Measurements from ENCODE around the gene PDCD6IP.
"Not testable (repeated sequence)": the region's sequence is repeated elsewhere in the genome, so short reads cannot be mapped to it uniquely, and the experiment has no call there.

PDCD6IP gene

GRCh38 chr3:33777996-33778395, 20.4 kb upstream of the PDCD6IP start:
- no peaks in the 10 kb centered on the region for H3K9me3 ChIP-seq (ENCODE audit: control insufficient read depth, low read length)
- H3K27ac ChIP-seq: no peak overlapping the region
- no peak overlapping the region for H2AFZ ChIP-seq
- no peak overlapping the region for H3K4me3 ChIP-seq (ENCODE audit: low read depth, low read length)
- no peaks in the 10 kb centered on the region for H3K27me3 ChIP-seq (ENCODE audit: control insufficient read depth, insufficient read depth, low read length)
- no peak overlapping the region for H3K4me2 ChIP-seq (ENCODE audit: low read length)
- no peaks in the 10 kb centered on the region for H3K79me2 ChIP-seq
- H3K9ac ChIP-seq: no peak overlapping the region
- TF ChIP-seq, protein P1, sequence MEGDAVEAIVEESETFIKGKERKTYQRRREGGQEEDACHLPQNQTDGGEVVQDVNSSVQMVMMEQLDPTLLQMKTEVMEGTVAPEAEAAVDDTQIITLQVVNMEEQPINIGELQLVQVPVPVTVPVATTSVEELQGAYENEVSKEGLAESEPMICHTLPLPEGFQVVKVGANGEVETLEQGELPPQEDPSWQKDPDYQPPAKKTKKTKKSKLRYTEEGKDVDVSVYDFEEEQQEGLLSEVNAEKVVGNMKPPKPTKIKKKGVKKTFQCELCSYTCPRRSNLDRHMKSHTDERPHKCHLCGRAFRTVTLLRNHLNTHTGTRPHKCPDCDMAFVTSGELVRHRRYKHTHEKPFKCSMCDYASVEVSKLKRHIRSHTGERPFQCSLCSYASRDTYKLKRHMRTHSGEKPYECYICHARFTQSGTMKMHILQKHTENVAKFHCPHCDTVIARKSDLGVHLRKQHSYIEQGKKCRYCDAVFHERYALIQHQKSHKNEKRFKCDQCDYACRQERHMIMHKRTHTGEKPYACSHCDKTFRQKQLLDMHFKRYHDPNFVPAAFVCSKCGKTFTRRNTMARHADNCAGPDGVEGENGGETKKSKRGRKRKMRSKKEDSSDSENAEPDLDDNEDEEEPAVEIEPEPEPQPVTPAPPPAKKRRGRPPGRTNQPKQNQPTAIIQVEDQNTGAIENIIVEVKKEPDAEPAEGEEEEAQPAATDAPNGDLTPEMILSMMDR (IDR thresholded peaks at IDR 0.05): no peak
- no peaks in the 10 kb centered on the region for H3K36me3 ChIP-seq (ENCODE audit: control insufficient read depth, insufficient read depth, low read length)
- no peaks in the 10 kb centered on the region for H3K4me1 ChIP-seq

DNA sequence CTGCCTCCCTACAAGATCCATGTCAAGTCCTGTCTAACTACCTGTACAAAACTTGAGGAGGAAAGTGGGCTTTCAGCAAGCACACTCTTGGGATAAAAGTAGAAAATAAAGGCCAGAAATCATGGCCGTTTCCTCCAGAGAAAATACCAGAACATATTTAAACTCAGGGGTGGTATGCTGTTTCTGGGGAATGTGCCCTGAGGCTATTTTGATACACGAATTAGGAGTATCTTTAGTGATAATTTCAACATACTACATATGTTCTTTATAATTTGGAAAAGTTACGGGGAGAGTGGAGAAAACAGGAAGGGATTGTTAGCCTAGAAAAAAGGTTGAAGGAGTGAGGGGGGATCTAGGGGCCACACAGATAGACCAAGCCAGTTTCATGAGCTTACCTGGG, 18.7 kb upstream of the PDCD6IP start:
- H3K9ac ChIP-seq: no peak overlapping the region
- H3K4me3 ChIP-seq (ENCODE audit: low read depth, low read length): no peak overlapping the region
- no peaks in the 10 kb centered on the region for H3K9me3 ChIP-seq (ENCODE audit: control insufficient read depth, low read length)
- TF ChIP-seq, protein P1 (IDR thresholded peaks at IDR 0.05): no peak
- H3K79me2 ChIP-seq: no peaks in the 10 kb centered on the region
- H3K27me3 ChIP-seq (ENCODE audit: control insufficient read depth, insufficient read depth, low read length): no peaks in the 10 kb centered on the region
- no peak overlapping the region for H3K27ac ChIP-seq
- no peak overlapping the region for H2AFZ ChIP-seq
- H3K4me2 ChIP-seq (ENCODE audit: low read length): no peak overlapping the region
- H3K4me1 ChIP-seq: no peaks in the 10 kb centered on the region
- H3K36me3 ChIP-seq (ENCODE audit: control insufficient read depth, insufficient read depth, low read length): no peaks in the 10 kb centered on the region

DNA sequence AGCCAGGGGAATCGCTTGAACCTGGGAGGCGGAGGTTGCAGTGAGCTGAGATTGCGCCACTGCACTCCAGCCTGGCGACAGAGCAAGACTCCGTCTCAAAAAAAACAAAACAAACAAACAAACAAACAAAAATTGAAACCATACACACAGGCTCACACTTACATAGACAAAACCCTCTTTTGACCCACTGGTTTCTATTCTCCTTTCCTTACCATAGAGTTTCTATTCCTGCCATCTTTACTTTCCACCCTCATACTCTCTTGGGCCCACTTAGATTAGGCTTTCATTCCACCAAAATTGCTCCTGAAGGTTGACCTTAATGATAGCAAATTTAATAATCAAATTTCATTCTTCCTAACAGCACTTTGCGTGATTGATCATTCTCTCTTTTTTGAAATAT, 17.0 kb upstream of the PDCD6IP start:
- not testable (repeated sequence) for H3K4me2 ChIP-seq (ENCODE audit: low read length); H3K36me3 ChIP-seq (ENCODE audit: control insufficient read depth, insufficient read depth, low read length); H3K79me2 ChIP-seq; H3K27me3 ChIP-seq (ENCODE audit: control insufficient read depth, insufficient read depth, low read length); H3K4me1 ChIP-seq; H3K27ac ChIP-seq; H2AFZ ChIP-seq; H3K9ac ChIP-seq; H3K4me3 ChIP-seq (ENCODE audit: low read depth, low read length); H3K9me3 ChIP-seq (ENCODE audit: control insufficient read depth, low read length)

GRCh38 chr3:33786565-33787327, 11.7 kb upstream of the PDCD6IP start:
- H3K4me2 ChIP-seq (ENCODE audit: low read length): no peak overlapping the region
- no peak overlapping the region for H3K9ac ChIP-seq
- no peak overlapping the region for H3K4me3 ChIP-seq (ENCODE audit: low read depth, low read length)
- no peaks in the 10 kb centered on the region for H3K9me3 ChIP-seq (ENCODE audit: control insufficient read depth, low read length)
- TF ChIP-seq, protein P1 (IDR thresholded peaks at IDR 0.05): no peak
- H3K79me2 ChIP-seq: no peaks in the 10 kb centered on the region
- H3K36me3 ChIP-seq (ENCODE audit: control insufficient read depth, insufficient read depth, low read length): no peaks in the 10 kb centered on the region
- no peak overlapping the region for H3K27ac ChIP-seq
- H2AFZ ChIP-seq: peak overlapping the region; percentile 74
- no peaks in the 10 kb centered on the region for H3K4me1 ChIP-seq
- H3K27me3 ChIP-seq (ENCODE audit: control insufficient read depth, insufficient read depth, low read length): no peaks in the 10 kb centered on the region

DNA sequence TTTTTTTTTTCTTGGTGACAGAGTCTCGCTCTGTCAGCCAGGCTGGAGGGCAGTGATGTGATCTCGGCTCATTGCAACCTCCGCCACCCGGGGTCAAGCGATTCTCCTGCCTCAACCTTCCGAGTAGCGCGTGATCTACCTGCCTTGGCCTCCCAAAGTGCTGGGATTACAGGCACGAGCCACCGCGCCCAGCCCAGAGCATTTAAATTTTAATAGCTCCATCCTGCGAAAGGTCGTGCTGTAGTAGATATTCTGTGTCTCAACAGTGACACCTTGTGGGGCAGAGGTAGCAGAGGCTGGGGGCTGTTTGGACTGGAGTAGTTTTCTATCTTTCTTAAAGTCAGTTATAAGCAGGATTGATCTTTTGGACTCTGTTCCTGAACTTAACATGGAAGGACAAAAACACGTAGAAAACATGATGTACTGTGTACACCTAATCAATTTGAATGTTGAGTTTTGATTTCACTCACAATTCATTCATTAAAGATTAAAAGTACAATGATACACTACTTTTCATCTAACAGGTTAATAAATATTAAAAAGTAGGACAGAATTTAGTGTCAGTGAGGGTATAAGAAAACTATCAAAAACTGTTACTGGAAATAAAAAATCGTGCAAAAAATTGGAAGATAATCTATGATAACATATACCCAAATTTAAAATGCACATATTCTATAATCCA, 11.0 kb upstream of the PDCD6IP start:
- Histone ChIP-seq H2AFZ (peak overlapping the region; percentile 74), H3K4me1 (no peaks in the 10 kb centered on the region), H3K79me2 (no peaks in the 10 kb centered on the region), H3K9ac (no peak overlapping the region), H3K27me3 (ENCODE audit: control insufficient read depth, insufficient read depth, low read length) (no peaks in the 10 kb centered on the region), H3K4me3 (ENCODE audit: low read depth, low read length) (no peak overlapping the region), H3K4me2 (ENCODE audit: low read length) (no peak overlapping the region), H3K9me3 (ENCODE audit: control insufficient read depth, low read length) (no peaks in the 10 kb centered on the region), H3K27ac (no peak overlapping the region), H3K36me3 (ENCODE audit: control insufficient read depth, insufficient read depth, low read length) (no peaks in the 10 kb centered on the region)
- TF ChIP-seq, protein P1 (IDR thresholded peaks at IDR 0.05): peak; percentile 80
